RWPE1 (cell line): ENCODE measurements around the gene LARP4B.

Experiments
- CTCF ChIA-PET: fragments of 350-600 bp; sonication (Branson Sonifier 250); formaldehyde crosslinking; extraction: SDS; loops from one replicate; lab custom pipeline; 2021; lab: Yijun Ruan, JAX
- POLR2A ChIA-PET: fragments of 400-600 bp; formaldehyde crosslinking; extraction: SDS; loops from one replicate; lab custom pipeline; 2020; ENCODE audit warnings: antibody characterized with exemption; ENCODE audit not compliant: low non-redundant PET; lab: Yijun Ruan, JAX
- DNase-seq: peaks from one replicate; pipeline ENCODE4 v3.0.0; 2012; ENCODE audit warnings: low spot score
- H3K27ac ChIP-seq: fragments of 450-650 bp; 2 replicates; pipeline ENCODE4 v1.5.1; 2017
- TF ChIP-seq, protein P1 (sequence below): fragments of 450-650 bp; conservative IDR thresholded peaks from 2 replicates; pipeline ENCODE4 v1.5.1; 2017; ENCODE audit warnings: low read depth, mild to moderate bottlenecking

LARP4B gene

DNA sequence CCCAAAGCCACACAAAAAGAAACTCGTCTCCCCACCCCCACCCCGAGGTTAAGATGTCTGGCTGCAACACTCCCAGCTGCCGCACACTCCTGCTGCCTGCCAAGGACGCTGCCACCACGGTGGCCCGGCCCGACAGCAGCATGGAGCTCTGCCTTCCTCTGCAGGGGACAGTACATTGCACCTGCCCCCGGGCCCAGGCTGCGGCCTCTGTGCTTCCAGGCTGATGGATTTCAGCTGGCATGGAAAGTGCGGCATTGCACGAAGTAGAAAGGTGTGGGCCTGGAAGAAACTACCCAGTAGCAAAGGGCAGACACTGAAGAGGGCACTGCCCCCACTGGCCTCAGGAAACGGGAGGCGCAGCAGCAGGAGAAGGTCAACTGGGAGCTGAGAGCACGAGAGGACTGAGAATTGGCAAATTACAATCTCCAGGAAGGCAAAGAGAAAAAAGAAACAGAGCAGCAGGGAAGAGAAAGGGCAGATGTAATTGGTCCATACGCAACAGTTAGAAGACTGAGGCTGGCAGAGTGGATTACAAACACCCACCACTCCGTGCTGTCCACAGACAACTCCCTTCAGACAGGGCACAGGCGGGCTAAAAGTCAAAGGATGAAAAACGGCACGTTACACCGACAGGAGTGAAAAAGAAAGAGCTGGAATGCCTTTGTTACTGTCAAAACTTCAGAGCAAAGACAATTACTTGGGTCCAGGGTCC, 124.9 kb downstream of the LARP4B start:
- CTCF ChIA-PET: interaction anchor here (0.6 to 0.7 kb wide), 2 partner anchors 18 to 625 kb away, joined by 3 to 5 read pairs; no protein-coding TSS in a partner anchor
- DNase-seq: no peak
- POLR2A ChIA-PET: no interaction called here
- peak overlapping the region; percentile 9; the same call in 1 of the 2 replicates for H3K27ac ChIP-seq
- TF ChIP-seq, protein P1, sequence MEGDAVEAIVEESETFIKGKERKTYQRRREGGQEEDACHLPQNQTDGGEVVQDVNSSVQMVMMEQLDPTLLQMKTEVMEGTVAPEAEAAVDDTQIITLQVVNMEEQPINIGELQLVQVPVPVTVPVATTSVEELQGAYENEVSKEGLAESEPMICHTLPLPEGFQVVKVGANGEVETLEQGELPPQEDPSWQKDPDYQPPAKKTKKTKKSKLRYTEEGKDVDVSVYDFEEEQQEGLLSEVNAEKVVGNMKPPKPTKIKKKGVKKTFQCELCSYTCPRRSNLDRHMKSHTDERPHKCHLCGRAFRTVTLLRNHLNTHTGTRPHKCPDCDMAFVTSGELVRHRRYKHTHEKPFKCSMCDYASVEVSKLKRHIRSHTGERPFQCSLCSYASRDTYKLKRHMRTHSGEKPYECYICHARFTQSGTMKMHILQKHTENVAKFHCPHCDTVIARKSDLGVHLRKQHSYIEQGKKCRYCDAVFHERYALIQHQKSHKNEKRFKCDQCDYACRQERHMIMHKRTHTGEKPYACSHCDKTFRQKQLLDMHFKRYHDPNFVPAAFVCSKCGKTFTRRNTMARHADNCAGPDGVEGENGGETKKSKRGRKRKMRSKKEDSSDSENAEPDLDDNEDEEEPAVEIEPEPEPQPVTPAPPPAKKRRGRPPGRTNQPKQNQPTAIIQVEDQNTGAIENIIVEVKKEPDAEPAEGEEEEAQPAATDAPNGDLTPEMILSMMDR: no peak

DNA sequence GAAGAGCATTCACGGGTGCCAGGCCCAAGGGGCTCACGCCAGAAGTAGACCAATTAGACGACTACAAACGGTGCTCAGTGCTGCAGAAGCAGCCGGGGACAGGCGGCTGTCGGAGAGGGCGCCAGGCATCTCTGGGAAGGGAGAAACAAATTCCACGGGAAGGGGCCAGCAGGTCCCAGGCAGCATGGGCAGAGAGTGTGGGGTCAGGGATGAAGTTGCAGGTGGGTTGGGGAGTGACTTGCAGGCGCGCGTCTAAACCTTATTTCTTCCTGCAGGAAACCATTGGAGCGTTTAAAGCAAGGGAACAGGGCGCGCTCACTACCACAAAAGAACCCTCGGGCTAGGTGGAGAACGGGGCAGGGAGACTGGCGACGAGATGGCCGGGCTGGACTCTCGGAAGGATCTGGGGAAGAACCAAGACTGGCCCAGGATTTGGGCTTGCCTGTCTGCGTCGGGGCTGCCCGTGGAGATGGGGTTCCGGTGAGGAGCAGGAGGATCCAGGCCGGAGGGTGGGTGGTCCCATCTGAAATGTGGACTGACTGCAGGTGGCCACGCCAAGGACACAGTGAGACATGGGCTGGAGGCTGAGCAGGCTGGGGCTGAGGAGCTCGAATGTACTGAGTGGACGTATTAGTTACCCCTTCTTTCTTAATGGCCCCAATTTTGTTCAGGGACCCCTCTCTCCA, 125.7 kb downstream of the LARP4B start:
- no peak overlapping the region for H3K27ac ChIP-seq
- TF ChIP-seq, protein P1: no peak
- ChIA-PET POLR2A (no interaction called here), CTCF (interaction anchor here (0.7 kb wide), 1 partner anchor 625 kb away, joined by 5 read pairs; no protein-coding TSS in a partner anchor)
- no peak for DNase-seq

DNA sequence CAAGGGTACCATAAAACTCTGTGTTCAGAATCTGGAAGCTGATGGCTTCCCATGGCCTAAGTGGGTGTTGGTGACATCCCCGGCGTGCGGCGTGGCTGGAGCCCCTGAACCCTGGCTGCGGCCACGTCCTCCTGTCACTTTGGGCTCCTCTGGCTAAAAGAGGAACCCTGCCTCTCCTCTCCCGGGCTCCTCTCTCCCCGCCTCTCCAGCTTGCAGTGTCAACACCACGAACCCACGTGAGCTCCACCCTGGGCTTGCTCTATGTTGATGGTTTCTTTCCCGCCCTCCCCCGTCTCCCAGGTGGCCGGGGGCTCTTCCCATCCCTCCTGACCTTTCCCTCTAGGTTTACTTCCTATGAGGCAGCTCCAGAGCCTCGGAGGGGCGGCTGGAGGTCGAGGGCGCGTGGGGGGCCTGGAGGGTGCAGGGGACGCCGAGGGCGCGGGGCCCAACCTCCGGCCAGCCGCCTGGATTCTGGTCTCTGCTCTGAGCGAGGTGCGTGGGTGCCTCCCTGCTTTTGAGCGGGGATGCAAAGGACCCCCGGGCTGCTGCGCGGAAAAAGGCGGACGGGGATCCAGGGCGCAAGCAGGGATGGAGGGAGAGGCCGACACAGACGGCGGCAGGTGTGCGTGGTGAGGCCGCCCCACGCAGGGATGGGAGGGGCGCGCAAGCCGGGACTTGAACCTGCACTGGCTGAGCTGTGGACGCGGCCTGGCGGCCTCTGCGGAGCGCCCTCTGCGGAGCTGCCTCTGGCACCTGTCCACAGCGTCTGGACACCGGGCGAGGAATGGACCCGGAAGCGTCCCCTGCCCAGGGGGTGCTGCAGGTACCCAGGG, 126.5 kb downstream of the LARP4B start:
- DNase-seq: no peak
- CTCF ChIA-PET: interaction anchor here (1.7 kb wide), 1 partner anchor 16 kb away, joined by 8 read pairs; no protein-coding TSS in a partner anchor
- TF ChIP-seq, protein P1: no peak
- no peak overlapping the region for H3K27ac ChIP-seq
- POLR2A ChIA-PET: no interaction called here

DNA sequence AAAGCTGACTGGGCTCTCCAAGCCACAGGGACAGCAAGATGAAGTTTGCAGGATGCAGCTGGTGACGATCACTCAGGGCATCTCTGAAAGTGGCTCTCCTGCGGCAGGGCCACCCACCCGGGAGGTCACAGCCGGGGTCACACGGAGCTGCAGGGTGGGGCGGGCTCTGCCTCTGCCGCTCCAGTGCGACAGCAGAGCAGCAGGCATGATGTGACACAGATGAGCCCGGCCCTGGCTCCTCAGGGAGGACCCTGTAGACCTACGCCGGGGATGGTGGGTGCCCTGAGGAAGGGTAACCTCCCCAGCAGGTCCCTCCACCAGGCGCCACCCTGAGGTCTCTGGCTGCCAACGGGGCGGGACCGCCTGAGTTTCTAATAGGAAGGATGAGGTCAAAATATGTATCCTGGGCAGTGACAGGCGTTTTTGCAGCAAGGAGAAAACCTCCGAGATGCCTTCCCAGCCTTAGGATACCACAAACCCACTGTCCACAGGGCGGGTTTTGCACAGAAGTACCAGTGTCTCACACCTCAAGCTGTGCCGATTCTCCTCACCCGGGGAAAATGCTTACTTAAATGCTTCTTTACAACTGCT, 127.2 kb downstream of the LARP4B start:
- CTCF ChIA-PET: interaction anchor here (1.7 kb wide), 1 partner anchor 15 kb away, joined by 8 read pairs; no protein-coding TSS in a partner anchor

DNA sequence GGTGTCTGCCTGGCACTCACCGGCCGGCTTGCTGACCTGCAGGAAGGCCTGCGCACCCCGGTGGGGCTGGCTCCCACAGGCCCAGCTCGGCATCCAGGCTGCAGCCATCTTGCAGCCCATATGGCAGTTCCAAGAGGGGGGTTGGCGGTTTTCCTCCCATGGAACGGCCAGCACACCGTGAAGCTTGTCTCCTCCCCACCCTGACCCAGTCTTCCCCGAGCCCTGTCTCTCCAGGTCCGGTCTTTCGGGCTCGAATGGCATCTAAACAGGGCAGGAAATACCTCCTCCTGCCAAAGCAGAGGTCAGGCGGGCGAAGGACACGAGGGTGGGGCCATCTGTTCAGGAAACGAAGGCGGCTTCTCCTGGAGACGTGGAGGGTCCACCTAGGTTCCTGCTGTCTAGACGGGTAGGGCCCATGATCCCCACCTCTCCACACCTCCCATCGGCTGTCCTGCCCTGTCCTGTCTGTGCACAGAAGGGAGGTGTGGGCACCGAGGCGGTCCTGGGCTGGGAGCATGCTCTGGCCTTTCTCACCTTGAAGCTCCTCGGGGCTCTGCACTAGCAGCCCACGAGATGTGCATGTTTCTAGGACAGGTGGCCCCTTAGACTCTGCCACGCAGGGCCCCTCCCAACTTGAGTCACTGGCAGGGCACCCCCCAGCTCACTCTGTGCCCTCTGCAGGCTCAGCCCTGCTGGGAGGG, 128.3 kb downstream of the LARP4B start:
- H3K27ac ChIP-seq: no peak overlapping the region
- TF ChIP-seq, protein P1: no peak
- CTCF ChIA-PET: interaction anchor here (0.6 kb wide), 1 partner anchor 353 kb away, joined by 3 read pairs; no protein-coding TSS in a partner anchor
- POLR2A ChIA-PET: no interaction called here
- no peak for DNase-seq

More for the DNA sequence above, 127.2 kb downstream of the LARP4B start:
- 0 out of 2 replicates have a peak overlapping the region, but pooled peaks have one; percentile 20 for H3K27ac ChIP-seq
- POLR2A ChIA-PET: no interaction called here
- TF ChIP-seq, protein P1: no peak
- no peak for DNase-seq
